GM21515 (cell line): ENCODE measurements around the gene NLRP9.

Source experiments
- ATAC-seq: cut with Tn5 transposase; IDR thresholded peaks from one replicate; pipeline ENCODE4 v1.9.1; 2021; ENCODE audit not compliant: unreplicated experiment

Gene NLRP9

DNA sequence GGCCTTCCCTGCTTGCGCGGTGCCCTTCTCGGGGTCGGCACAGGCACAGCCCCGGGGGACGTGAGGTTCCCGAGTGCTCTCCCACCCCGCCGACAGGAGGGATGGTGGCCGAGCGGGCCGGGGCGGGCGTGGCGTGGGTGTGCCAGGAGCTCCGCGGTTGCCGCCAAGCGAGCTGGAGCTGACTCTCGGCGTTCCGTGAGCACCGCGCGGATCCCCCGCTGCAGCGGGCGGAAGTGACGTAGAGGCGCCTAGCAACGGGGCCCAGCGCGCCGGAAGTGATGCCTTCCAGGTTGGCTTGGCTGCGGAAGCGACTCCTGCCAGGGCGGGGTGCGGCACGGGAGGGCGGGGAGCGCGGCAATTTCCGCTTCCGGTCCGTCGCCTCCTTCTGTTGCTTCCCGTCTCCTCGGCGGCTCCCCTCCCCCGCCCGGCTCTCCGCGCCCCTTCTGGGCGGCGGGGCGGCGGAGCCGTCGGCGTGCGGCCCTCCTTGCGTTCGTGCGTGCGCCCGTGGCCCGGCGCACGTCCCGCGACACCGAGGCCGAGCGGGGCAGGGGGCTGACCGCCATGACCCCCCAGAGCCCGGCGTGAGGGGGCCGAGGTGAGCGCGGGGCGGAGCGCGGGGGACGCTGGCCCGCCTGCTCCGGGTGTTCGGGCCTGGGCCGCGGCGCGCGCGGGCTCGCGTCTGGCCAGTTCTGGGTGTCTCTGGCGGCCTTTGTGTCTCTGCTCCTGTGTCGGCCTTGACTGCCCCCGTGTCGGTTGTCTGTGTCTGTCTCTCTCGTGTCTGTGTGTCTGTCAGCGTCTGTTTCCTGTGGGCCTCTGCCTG lies 63.2 kb downstream of the NLRP9 start, which contains the start of gene EPN1:
Gene EPN1, plus strand, starts transcription at position 386 of the 820 bp plus-strand sequence. CDS start 3,402 bp downstream, outside the sequence.
- peak; percentile 49 for ATAC-seq

DNA sequence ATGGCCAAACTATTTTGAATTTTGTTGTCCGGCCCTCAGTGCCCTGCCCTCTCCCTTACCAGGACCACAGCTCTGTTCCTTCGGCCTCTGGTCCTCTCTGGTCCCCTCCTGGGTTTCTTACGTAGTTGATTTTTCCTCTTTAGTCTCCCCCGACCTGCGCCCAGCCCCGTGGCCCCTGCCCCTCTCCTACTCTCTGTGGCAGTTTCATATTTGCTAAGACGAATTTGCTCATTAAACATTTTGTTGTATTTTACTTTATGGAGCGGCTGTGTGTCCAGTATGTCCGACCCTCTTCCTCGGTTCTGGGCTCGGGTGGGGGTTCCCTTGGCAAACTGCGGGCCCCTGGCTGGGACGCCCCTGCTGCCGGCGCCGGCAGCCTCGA lies 63.8 kb downstream of the NLRP9 start:
- no peak for ATAC-seq

GRCh38 chr19:55673889-55674288 lies 64.3 kb downstream of the NLRP9 start:
- no peak for ATAC-seq

- ATAC-seq, result no peak
Measured at GRCh38 chr19:55673465-55673864, 64.7 kb downstream of the NLRP9 start.

DNA sequence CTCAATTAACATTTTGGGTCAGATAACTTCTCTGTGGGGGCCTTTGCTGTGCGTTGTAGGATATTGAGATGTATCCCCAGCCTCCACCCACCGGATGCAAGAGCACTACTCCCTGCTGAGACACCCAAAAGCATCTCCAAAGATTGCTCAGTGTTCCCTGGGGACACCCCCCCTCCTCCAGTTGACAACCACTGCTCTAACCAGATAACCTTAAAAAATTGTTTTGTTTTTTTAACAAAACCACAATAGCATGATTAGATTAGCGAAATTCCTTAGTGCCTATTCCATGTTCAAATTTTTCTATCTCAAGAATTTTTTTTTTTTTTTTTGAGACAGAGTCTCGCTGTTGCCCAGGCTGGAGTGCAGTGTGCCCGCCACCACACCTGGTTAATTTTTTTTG lies 65.8 kb downstream of the NLRP9 start:
- ATAC-seq, result no peak

- ATAC-seq, result no peak
Measured at GRCh38 chr19:55671054-55671378, 67.2 kb downstream of the NLRP9 start.

GRCh38 chr19:55670280-55671053 lies 67.7 kb downstream of the NLRP9 start:
- no peak for ATAC-seq

DNA sequence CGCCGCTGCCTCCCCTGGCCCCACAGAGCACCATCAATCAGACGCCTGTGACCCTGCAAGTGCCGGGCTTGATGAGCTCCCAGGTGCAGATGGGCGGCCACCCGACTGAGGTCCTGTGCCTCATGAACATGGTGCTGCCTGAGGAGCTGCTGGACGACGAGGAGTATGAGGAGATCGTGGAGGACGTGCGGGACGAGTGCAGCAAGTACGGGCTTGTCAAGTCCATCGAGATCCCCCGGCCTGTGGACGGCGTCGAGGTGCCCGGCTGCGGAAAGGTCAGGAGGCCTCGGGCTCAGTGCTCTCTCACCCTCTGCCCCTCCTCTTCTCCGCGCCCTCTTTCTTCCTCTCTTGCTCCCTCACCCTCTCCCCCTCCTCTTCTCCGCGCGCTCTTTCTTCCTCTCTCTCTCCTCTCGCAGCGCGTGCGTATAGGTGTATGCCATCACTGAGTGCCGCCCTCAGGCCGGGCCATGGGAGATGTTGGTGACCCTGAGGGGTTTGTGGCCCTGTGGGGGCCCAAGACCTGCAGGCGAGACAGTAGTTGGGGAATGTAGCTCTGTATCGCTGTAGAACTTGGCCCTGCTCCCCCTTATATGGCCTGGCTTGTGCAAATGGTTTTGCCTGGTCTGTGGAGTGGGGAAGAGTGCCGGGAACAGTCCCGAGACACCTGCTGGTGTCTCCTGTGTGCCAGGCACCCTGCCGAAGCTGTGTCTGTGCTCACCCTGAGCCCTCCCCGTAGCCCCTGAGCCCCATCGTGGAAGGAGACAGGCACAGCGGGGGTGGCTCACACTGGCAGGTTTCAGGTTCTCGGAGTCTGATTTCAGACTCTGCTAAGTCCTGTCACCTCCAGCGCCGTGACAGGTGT lies 68.6 kb downstream of the NLRP9 start:
- no peak for ATAC-seq

DNA sequence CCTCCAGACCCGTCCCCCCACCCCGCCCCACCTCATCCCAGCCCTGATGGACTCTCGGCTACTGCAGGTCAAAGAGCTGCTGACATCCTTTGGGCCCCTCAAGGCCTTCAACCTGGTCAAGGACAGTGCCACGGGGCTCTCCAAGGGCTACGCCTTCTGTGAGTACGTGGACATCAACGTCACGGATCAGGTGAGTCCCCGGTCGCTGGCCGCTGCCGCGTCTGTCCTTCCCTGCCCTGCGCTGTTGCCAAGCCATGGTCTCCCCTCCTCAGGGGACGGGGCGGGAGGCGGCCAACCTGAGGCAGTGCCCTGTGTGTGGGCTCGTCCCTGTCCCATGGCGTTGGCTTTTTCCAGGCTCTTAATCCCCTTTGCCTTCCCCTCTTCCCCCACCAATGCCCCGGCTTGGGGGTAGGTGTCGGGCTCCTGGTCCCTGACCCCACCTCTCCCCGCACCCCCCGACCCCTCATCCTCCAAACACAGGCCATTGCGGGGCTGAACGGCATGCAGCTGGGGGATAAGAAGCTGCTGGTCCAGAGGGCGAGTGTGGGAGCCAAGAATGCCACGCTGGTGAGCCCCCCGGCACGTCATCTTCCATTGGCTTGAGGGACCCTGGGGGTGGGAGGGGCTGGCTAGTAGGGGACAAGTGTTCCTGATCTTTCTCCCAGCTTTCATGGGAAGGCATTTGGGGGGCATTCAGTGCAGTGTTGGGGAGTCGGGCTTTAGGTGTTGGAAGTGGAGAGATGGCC lies 69.4 kb downstream of the NLRP9 start:
- no peak for ATAC-seq

DNA sequence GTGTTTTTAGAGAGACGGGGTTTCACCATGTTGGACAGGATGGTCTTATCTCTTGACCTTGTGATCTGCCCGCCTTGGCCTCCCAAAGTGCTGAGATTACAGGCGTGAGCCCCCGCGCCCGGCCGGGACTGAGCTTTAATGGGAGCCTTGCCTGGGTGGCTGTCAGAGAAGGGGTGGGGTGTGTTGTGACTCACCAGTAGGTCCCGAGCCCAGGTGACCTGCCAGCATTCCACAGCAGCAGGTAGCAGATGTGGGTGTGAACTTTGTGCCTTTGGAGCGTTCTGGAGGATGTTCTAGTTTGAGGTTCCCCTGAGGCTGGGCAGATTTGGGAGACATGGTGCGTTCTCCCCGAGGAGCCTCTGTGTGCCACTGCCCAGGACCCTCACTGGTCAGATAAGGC lies 70.2 kb downstream of the NLRP9 start:
- ATAC-seq, result no peak

- no peak for ATAC-seq
Measured at GRCh38 chr19:55667511-55667910, 70.7 kb downstream of the NLRP9 start.

GRCh38 chr19:55667006-55667381 lies 71.2 kb downstream of the NLRP9 start:
- ATAC-seq, result no peak

- no peak for ATAC-seq
Measured at GRCh38 chr19:55666343-55667005, 71.7 kb downstream of the NLRP9 start.

GRCh38 chr19:55663846-55664536 lies 74.2 kb downstream of the NLRP9 start:
- ATAC-seq, result no peak

GRCh38 chr19:55661826-55662225 lies 76.4 kb downstream of the NLRP9 start:
- no peak for ATAC-seq

- no peak for ATAC-seq
Measured at GRCh38 chr19:55660991-55661390, 77.2 kb downstream of the NLRP9 start.

- no peak for ATAC-seq
Measured at GRCh38 chr19:55660404-55660803, 77.8 kb downstream of the NLRP9 start.

GRCh38 chr19:55659822-55660221 lies 78.4 kb downstream of the NLRP9 start:
- no peak for ATAC-seq

GRCh38 chr19:55658846-55659459 lies 79.2 kb downstream of the NLRP9 start:
- no peak for ATAC-seq
